Measurements from ENCODE around the gene TBATA. TPM values are rescaled to one million over a fixed set of nuclear protein-coding genes. Genes with fewer than 3 reads are reported as not detected.

The TBATA gene
- total RNA-seq, 1 donor from 2014 or later = not detected

GRCh38 chr10:70729763-70730357, 55.3 kb downstream of the TBATA start:
- TF ChIP-seq, protein P1, sequence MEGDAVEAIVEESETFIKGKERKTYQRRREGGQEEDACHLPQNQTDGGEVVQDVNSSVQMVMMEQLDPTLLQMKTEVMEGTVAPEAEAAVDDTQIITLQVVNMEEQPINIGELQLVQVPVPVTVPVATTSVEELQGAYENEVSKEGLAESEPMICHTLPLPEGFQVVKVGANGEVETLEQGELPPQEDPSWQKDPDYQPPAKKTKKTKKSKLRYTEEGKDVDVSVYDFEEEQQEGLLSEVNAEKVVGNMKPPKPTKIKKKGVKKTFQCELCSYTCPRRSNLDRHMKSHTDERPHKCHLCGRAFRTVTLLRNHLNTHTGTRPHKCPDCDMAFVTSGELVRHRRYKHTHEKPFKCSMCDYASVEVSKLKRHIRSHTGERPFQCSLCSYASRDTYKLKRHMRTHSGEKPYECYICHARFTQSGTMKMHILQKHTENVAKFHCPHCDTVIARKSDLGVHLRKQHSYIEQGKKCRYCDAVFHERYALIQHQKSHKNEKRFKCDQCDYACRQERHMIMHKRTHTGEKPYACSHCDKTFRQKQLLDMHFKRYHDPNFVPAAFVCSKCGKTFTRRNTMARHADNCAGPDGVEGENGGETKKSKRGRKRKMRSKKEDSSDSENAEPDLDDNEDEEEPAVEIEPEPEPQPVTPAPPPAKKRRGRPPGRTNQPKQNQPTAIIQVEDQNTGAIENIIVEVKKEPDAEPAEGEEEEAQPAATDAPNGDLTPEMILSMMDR (conservative IDR thresholded peaks at IDR 0.05) = no peak
- no peaks in the 10 kb centered on the region for H3K36me3 Mint-ChIP-seq
- H3K9me3 Mint-ChIP-seq = no peaks in the 10 kb centered on the region
- H3K27me3 Mint-ChIP-seq = peaks cover 2% of the 10 kb centered on the region
- DNase-seq (ENCODE audit: extremely low spot score, unreplicated experiment) = no peak
- H3K27ac Mint-ChIP-seq = no peak overlapping the region
- H3K4me1 Mint-ChIP-seq (ENCODE audit: unreplicated experiment) = peaks cover 5% of the 10 kb centered on the region
- H3K4me3 Mint-ChIP-seq = no peak overlapping the region

- H3K36me3 Mint-ChIP-seq = no peaks in the 10 kb centered on the region
- no peaks in the 10 kb centered on the region for H3K9me3 Mint-ChIP-seq
- no peak overlapping the region for H3K4me3 Mint-ChIP-seq
- TF ChIP-seq, protein P1 (conservative IDR thresholded peaks at IDR 0.05) = no peak
- peaks cover 4% of the 10 kb centered on the region for H3K27me3 Mint-ChIP-seq
- no peak overlapping the region for H3K27ac Mint-ChIP-seq
- H3K4me1 Mint-ChIP-seq (ENCODE audit: unreplicated experiment) = peaks cover 5% of the 10 kb centered on the region
- no peak for DNase-seq (ENCODE audit: extremely low spot score, unreplicated experiment)
Measured at GRCh38 chr10:70728328-70728727, 56.8 kb downstream of the TBATA start.

- H3K4me1 Mint-ChIP-seq (ENCODE audit: unreplicated experiment) = no peaks in the 10 kb centered on the region
- peaks cover 4% of the 10 kb centered on the region for H3K27me3 Mint-ChIP-seq
- TF ChIP-seq, protein P1 (conservative IDR thresholded peaks at IDR 0.05) = no peak
- no peak overlapping the region for H3K27ac Mint-ChIP-seq
- H3K4me3 Mint-ChIP-seq = no peak overlapping the region
- no peak for DNase-seq (ENCODE audit: extremely low spot score, unreplicated experiment)
- no peaks in the 10 kb centered on the region for H3K9me3 Mint-ChIP-seq
- H3K36me3 Mint-ChIP-seq = no peaks in the 10 kb centered on the region
Measured at GRCh38 chr10:70726909-70727495, 58.2 kb downstream of the TBATA start.

GRCh38 chr10:70723771-70724170, 61.4 kb downstream of the TBATA start:
- no peak overlapping the region for H3K27ac Mint-ChIP-seq
- TF ChIP-seq, protein P1 (conservative IDR thresholded peaks at IDR 0.05) = no peak
- H3K27me3 Mint-ChIP-seq = peaks cover 4% of the 10 kb centered on the region
- H3K4me3 Mint-ChIP-seq = no peak overlapping the region
- no peak for DNase-seq (ENCODE audit: extremely low spot score, unreplicated experiment)
- H3K4me1 Mint-ChIP-seq (ENCODE audit: unreplicated experiment) = no peaks in the 10 kb centered on the region
- no peaks in the 10 kb centered on the region for H3K36me3 Mint-ChIP-seq
- H3K9me3 Mint-ChIP-seq = no peaks in the 10 kb centered on the region

GRCh38 chr10:70722820-70723424, 62.3 kb downstream of the TBATA start:
- no peaks in the 10 kb centered on the region for H3K36me3 Mint-ChIP-seq
- H3K4me1 Mint-ChIP-seq (ENCODE audit: unreplicated experiment) = no peaks in the 10 kb centered on the region
- TF ChIP-seq, protein P1 (conservative IDR thresholded peaks at IDR 0.05) = no peak
- no peaks in the 10 kb centered on the region for H3K9me3 Mint-ChIP-seq
- peaks cover 4% of the 10 kb centered on the region for H3K27me3 Mint-ChIP-seq
- DNase-seq (ENCODE audit: extremely low spot score, unreplicated experiment) = no peak
- no peak overlapping the region for H3K4me3 Mint-ChIP-seq
- H3K27ac Mint-ChIP-seq = no peak overlapping the region

Other genes starting within 250 kb of the TBATA start
- gene PRF1, start 182.6 kb downstream of the TBATA start, total RNA-seq (ENCODE audit: low replicate concordance) = not detected in 2 replicates
- 0.29 and 1.4 TPM in 2 replicates for gene ADAMTS14, start 112.9 kb downstream of the TBATA start, total RNA-seq (ENCODE audit: low replicate concordance)
- 70.5 and 84.3 TPM in 2 replicates for gene SGPL1, start 30.6 kb upstream of the TBATA start, total RNA-seq (ENCODE audit: low replicate concordance)
- gene PCBD1, start 103.2 kb upstream of the TBATA start, total RNA-seq (ENCODE audit: low replicate concordance) = 84.1 and 102 TPM in 2 replicates

All from type B pancreatic cell (in vitro differentiated cells).